ENCODE data around the gene FOXP1.

Gene FOXP1

GRCh38 chr3:71395927-71396695 lies 187.4 kb downstream of the FOXP1 start:
- no peak overlapping the region for H3K4me2 ChIP-seq (ENCODE audit: low read length)
- peak overlapping the region; percentile 30 for H3K27ac ChIP-seq (ENCODE audit: low read depth, low read length, poor library complexity, severe bottlenecking)
- H3K79me2 ChIP-seq (ENCODE audit: insufficient read depth, low read length): peaks cover 49% of the 10 kb centered on the region

GRCh38 chr3:71395470-71395869 lies 188.1 kb downstream of the FOXP1 start:
- Histone ChIP-seq H2AFZ (ENCODE audit: low read length) (no peak overlapping the region), H3K79me2 (ENCODE audit: insufficient read depth, low read length) (peaks cover 49% of the 10 kb centered on the region), H3K27me3 (ENCODE audit: insufficient read depth, low read length) (no peaks in the 10 kb centered on the region), H3K9me2 (ENCODE audit: low read depth, low read length) (no peaks in the 10 kb centered on the region), H3K4me2 (ENCODE audit: low read length) (no peak overlapping the region), H3K9me3 (ENCODE audit: low read length) (no peaks in the 10 kb centered on the region), H3F3A (ENCODE audit: insufficient read depth, low read length) (no peaks in the 10 kb centered on the region), H3K27ac (ENCODE audit: low read depth, low read length, poor library complexity, severe bottlenecking) (no peak overlapping the region), H3K4me3 (ENCODE audit: low read depth, low read length, poor library complexity, severe bottlenecking) (no peak overlapping the region), H4K20me1 (ENCODE audit: insufficient read depth, low read length) (no peaks in the 10 kb centered on the region), H3K36me3 (ENCODE audit: insufficient read depth, low read length) (no peaks in the 10 kb centered on the region), H3K4me1 (ENCODE audit: insufficient read depth, low read length, severe bottlenecking) (peaks cover 68% of the 10 kb centered on the region), H3K9ac (ENCODE audit: low read length) (no peak overlapping the region)
- TF ChIP-seq CTCF (IDR thresholded peaks at IDR 0.05; ENCODE audit: low read length) (no peak), EZH2 (IDR thresholded peaks at IDR 0.05; ENCODE audit: borderline replicate concordance, low read length) (no peak)

More at GRCh38 chr3:71395927-71396695, 187.4 kb downstream of the FOXP1 start:
- no peaks in the 10 kb centered on the region for H3F3A ChIP-seq (ENCODE audit: insufficient read depth, low read length)
- H3K9me2 ChIP-seq (ENCODE audit: low read depth, low read length): no peaks in the 10 kb centered on the region
- H3K36me3 ChIP-seq (ENCODE audit: insufficient read depth, low read length): no peaks in the 10 kb centered on the region
- no peak overlapping the region for H3K4me3 ChIP-seq (ENCODE audit: low read depth, low read length, poor library complexity, severe bottlenecking)
- no peaks in the 10 kb centered on the region for H3K9me3 ChIP-seq (ENCODE audit: low read length)
- H3K4me1 ChIP-seq (ENCODE audit: insufficient read depth, low read length, severe bottlenecking): peaks cover 68% of the 10 kb centered on the region
- H2AFZ ChIP-seq (ENCODE audit: low read length): no peak overlapping the region
- H3K27me3 ChIP-seq (ENCODE audit: insufficient read depth, low read length): no peaks in the 10 kb centered on the region
- H3K9ac ChIP-seq (ENCODE audit: low read length): no peak overlapping the region
- no peaks in the 10 kb centered on the region for H4K20me1 ChIP-seq (ENCODE audit: insufficient read depth, low read length)
- TF ChIP-seq EZH2 (IDR thresholded peaks at IDR 0.05; ENCODE audit: borderline replicate concordance, low read length) (no peak), CTCF (IDR thresholded peaks at IDR 0.05; ENCODE audit: low read length) (no peak)

GRCh38 chr3:71393745-71394144 lies 189.8 kb downstream of the FOXP1 start:
- Histone ChIP-seq H2AFZ (ENCODE audit: low read length) (no peak overlapping the region), H3K9ac (ENCODE audit: low read length) (no peak overlapping the region), H4K20me1 (ENCODE audit: insufficient read depth, low read length) (no peaks in the 10 kb centered on the region), H3K36me3 (ENCODE audit: insufficient read depth, low read length) (no peaks in the 10 kb centered on the region), H3K79me2 (ENCODE audit: insufficient read depth, low read length) (peaks cover 41% of the 10 kb centered on the region), H3F3A (ENCODE audit: insufficient read depth, low read length) (no peaks in the 10 kb centered on the region), H3K9me2 (ENCODE audit: low read depth, low read length) (no peaks in the 10 kb centered on the region), H3K4me2 (ENCODE audit: low read length) (no peak overlapping the region), H3K27ac (ENCODE audit: low read depth, low read length, poor library complexity, severe bottlenecking) (no peak overlapping the region), H3K27me3 (ENCODE audit: insufficient read depth, low read length) (no peaks in the 10 kb centered on the region), H3K4me1 (ENCODE audit: insufficient read depth, low read length, severe bottlenecking) (peaks cover 71% of the 10 kb centered on the region), H3K4me3 (ENCODE audit: low read depth, low read length, poor library complexity, severe bottlenecking) (no peak overlapping the region), H3K9me3 (ENCODE audit: low read length) (no peaks in the 10 kb centered on the region)
- no peak for TF ChIP-seq EZH2 (IDR thresholded peaks at IDR 0.05; ENCODE audit: borderline replicate concordance, low read length)
- TF ChIP-seq CTCF (IDR thresholded peaks at IDR 0.05; ENCODE audit: low read length): no peak
